Spinal cord (tissue), 10 donors: ENCODE data around the gene CTU1. TPM values are rescaled to one million over a fixed set of nuclear protein-coding genes. Genes with fewer than 3 reads are reported as not detected.

Source experiments
- DNase-seq, 6 donors: peaks; one replicate each; pipeline versions ENCODE4 v3.0.0 to v3.0.0-alpha.2; 2013 to 2015; ENCODE audit warnings: low spot score in 6 of 6, low read depth in 4 of 6
- H3K27ac ChIP-seq: one replicate; pipeline ENCODE4 v1.5.1; 2013; ENCODE audit warnings: low read depth, low read length, control low read depth
- H3K27me3 ChIP-seq: one replicate; pipeline ENCODE4 v1.6.1; 2013; ENCODE audit warnings: low read length; ENCODE audit not compliant: control insufficient read depth, insufficient read depth
- H3K36me3 ChIP-seq: one replicate; pipeline ENCODE4 v1.6.1; 2013; ENCODE audit warnings: low read length; ENCODE audit not compliant: control insufficient read depth, insufficient read depth
- H3K4me1 ChIP-seq: one replicate; pipeline ENCODE4 v1.6.1; 2013; ENCODE audit warnings: low read length; ENCODE audit not compliant: control insufficient read depth, insufficient read depth
- H3K4me3 ChIP-seq: one replicate; pipeline ENCODE4 v1.5.1; 2013; ENCODE audit warnings: low read depth, low read length, control low read depth
- H3K9me3 ChIP-seq: one replicate; pipeline ENCODE4 v1.6.1; 2013; ENCODE audit warnings: low read length; ENCODE audit not compliant: control insufficient read depth, insufficient read depth
- WGBS: methylation state at CpG from one replicate; pipeline ENCODE4 v1.1.5; 2013; ENCODE audit warnings: missing lambda C conversion rate; ENCODE audit not compliant: insufficient coverage; 5-methylcytosine and 5-hydroxymethylcytosine counted together
- polyA plus RNA-seq, 2 donors: library from polyadenylated mRNA; unstranded; fragments of 120-200 nt; gene quantifications; one replicate each; pipeline ENCODE4 v1.2.1, GENCODE V29; 2013; ENCODE audit not compliant: insufficient read length in 2 of 2
- total RNA-seq, 2 donors: library from RNA; depleted of rRNA in 1 of 2; stranded (reverse); fragments of 120-200 nt in 1 of 2; fragments of >200 nt in 1 of 2; gene quantifications; one replicate each; pipeline versions ENCODE4 v1.2.3 to v1.2.4, GENCODE V29; 2013 to 2014
- donor health status: healthy.

CTU1 gene
- total and polyA plus RNA-seq, 4 donors: 1.8 to 6.4 (median 5.0) TPM

GRCh38 chr19:51091126-51091525 is 17.1 kb downstream of the CTU1 start:
- peaks cover 10% of the 10 kb centered on the region for H3K36me3 ChIP-seq
- H3K9me3 ChIP-seq: no peaks in the 10 kb centered on the region
- H3K27me3 ChIP-seq: no peaks in the 10 kb centered on the region
- H3K4me3 ChIP-seq: no peak overlapping the region
- H3K27ac ChIP-seq: no peak overlapping the region
- H3K4me1 ChIP-seq: peaks cover 14% of the 10 kb centered on the region
- 68% methylated on average over 7 of the region's 10 CpGs for WGBS
- DNase-seq: no peak

DNA sequence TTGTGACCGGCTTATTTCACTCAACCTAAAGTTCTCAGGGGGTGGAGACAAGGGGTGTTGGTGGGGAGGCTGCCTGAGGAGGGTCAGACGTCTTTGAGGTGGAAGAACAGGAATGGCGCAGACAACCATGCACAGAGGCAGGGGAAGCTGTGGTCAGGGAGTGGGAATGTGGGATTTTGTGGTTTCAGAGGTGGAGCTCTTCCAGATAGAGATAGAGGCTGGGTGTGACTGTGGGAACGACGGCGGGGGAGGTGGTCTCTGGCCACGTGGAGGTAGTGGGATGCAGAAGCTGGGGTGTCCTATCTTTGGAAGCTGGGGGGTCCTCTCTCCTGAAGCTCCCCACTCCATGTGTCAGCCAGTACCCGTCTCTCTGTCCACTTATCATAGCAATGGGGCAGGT is 17.7 kb downstream of the CTU1 start:
- H3K27ac ChIP-seq: no peak overlapping the region
- WGBS: 89% methylated on average over 4 of the region's 8 CpGs
- H3K36me3 ChIP-seq: peaks cover 11% of the 10 kb centered on the region
- peaks cover 14% of the 10 kb centered on the region for H3K4me1 ChIP-seq
- DNase-seq: no peak
- no peak overlapping the region for H3K4me3 ChIP-seq
- H3K9me3 ChIP-seq: no peaks in the 10 kb centered on the region
- H3K27me3 ChIP-seq: no peaks in the 10 kb centered on the region

GRCh38 chr19:51089786-51090185 is 18.4 kb downstream of the CTU1 start:
- Histone ChIP-seq H3K36me3 (peaks cover 11% of the 10 kb centered on the region), H3K4me3 (no peak overlapping the region), H3K4me1 (peaks cover 11% of the 10 kb centered on the region), H3K27ac (no peak overlapping the region), H3K9me3 (no peaks in the 10 kb centered on the region), H3K27me3 (no peaks in the 10 kb centered on the region)
- DNase-seq: no peak
- WGBS: 93% methylated on average over 16 of the region's 17 CpGs

DNA sequence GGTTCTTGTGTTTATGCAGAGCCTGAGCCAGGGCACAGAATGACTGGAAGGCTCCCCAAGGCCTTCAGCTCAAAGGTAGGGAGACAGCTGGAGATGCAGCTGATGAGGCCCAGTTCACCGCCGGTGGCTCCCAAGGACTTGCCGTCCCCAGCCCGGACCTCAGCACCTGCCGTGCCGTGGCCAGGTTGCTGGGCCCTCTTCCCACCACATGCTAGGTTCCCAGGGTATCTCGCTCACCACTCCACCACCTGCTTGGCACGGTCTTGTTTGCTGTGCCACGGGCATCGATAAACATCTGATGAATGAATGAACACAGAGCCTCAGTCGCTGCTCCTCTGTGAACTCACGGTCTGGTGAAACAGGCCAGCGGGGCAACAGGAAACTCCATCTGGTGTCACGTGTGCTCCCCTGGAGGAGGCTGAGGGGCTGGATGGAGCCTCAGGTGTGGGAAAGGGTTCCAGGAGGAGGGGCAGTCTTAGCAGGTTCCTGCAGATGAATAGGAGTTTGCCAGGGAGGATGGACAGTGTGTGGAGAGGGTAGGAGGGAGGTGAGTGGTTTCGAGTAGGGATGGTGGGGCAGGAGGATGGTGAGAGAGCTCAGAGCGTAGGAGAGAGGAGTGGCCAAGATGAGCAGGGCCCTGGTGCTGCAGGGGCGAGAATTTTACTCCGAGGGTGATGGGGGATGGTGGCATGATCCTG is 21.9 kb downstream of the CTU1 start:
- DNase-seq: no peak
- Histone ChIP-seq H3K27ac (no peak overlapping the region), H3K27me3 (no peaks in the 10 kb centered on the region), H3K4me3 (no peak overlapping the region), H3K9me3 (no peaks in the 10 kb centered on the region), H3K4me1 (no peaks in the 10 kb centered on the region), H3K36me3 (peaks cover 5% of the 10 kb centered on the region)
- 87% methylated on average over 18 of the region's 18 CpGs for WGBS

GRCh38 chr19:51084505-51084904 is 23.7 kb downstream of the CTU1 start:
- Histone ChIP-seq H3K27me3 (no peaks in the 10 kb centered on the region), H3K4me1 (no peaks in the 10 kb centered on the region), H3K36me3 (peaks cover 6% of the 10 kb centered on the region), H3K4me3 (no peak overlapping the region), H3K27ac (no peak overlapping the region), H3K9me3 (no peaks in the 10 kb centered on the region)
- WGBS: 83% methylated on average over 6 of the region's 7 CpGs
- no peak for DNase-seq

DNA sequence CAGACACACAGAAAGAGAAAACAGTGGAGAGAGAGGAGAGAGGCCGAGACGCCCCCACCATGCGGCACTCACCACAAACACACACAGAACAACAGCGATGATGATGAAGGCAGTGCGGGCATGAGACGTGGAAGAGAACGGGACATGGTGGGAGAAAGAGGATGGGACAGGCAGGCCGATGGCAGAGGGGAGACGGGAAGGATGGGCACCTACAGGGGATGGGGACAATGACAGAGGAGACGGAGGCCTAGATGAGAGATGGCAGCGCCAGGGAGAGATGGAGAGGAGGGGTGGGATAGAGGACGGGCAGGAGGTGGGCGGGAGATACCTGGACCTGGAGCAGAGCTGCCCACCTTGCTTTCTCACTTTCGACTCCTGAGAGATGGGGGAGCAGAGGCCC is 24.4 kb downstream of the CTU1 start:
- Histone ChIP-seq H3K4me3 (no peak overlapping the region), H3K9me3 (no peaks in the 10 kb centered on the region), H3K27me3 (no peaks in the 10 kb centered on the region), H3K4me1 (no peaks in the 10 kb centered on the region), H3K27ac (no peak overlapping the region), H3K36me3 (peaks cover 7% of the 10 kb centered on the region)
- 65% methylated on average over 9 of the region's 14 CpGs for WGBS
- DNase-seq: no peak

- 41% methylated on average over 4 of the region's 4 CpGs for WGBS
- no peak for DNase-seq
- Histone ChIP-seq H3K27me3 (no peaks in the 10 kb centered on the region), H3K36me3 (peaks cover 7% of the 10 kb centered on the region), H3K27ac (no peak overlapping the region), H3K9me3 (no peaks in the 10 kb centered on the region), H3K4me3 (no peak overlapping the region), H3K4me1 (no peaks in the 10 kb centered on the region)
Observed at GRCh38 chr19:51083181-51083580, 25.0 kb downstream of the CTU1 start.

GRCh38 chr19:51082611-51083010 is 25.6 kb downstream of the CTU1 start, which contains the start of gene KLK14:
Gene KLK14, minus strand, starts transcription at chr19:51082887. Its CDS starts 273 bp downstream, at chr19:51082614.
- WGBS: 23% methylated on average over 7 of the region's 7 CpGs
- Histone ChIP-seq H3K27me3 (no peaks in the 10 kb centered on the region), H3K4me1 (no peaks in the 10 kb centered on the region), H3K9me3 (no peaks in the 10 kb centered on the region), H3K4me3 (no peak within 1 kb of the TSS), H3K27ac (no peak within 1 kb of the TSS), H3K36me3 (peaks cover 7% of the 10 kb centered on the region)
- DNase-seq: no peak

DNA sequence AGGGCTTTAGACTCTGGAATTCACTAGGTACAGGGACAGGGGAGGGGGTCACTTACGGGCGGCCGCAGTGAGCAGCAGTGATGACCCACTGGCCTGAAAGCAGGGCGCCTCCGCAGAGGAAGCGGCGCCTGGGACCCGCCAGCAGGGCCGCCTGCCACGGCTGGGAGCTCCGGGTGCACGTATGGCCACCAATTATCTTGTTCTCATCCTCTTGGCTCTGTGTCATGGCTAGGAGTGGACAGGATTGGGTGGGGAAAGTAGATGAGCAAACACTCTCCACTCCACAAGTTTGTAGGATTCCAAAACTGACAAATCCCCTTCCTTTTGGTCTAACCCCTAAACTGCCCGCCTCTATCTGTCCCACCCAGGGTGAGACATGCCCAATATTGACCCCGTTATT is 26.7 kb downstream of the CTU1 start:
- 89% methylated on average over 7 of the region's 14 CpGs for WGBS
- Histone ChIP-seq H3K36me3 (peaks cover 7% of the 10 kb centered on the region), H3K4me1 (no peaks in the 10 kb centered on the region), H3K27ac (no peak overlapping the region), H3K4me3 (no peak overlapping the region), H3K9me3 (no peaks in the 10 kb centered on the region), H3K27me3 (no peaks in the 10 kb centered on the region)
- no peak for DNase-seq

- H3K4me3 ChIP-seq: no peak overlapping the region
- peaks cover 3% of the 10 kb centered on the region for H3K36me3 ChIP-seq
- no peaks in the 10 kb centered on the region for H3K9me3 ChIP-seq
- 78% methylated on average over 27 of the region's 27 CpGs for WGBS
- H3K27me3 ChIP-seq: no peaks in the 10 kb centered on the region
- DNase-seq: no peak
- no peaks in the 10 kb centered on the region for H3K4me1 ChIP-seq
- no peak overlapping the region for H3K27ac ChIP-seq
Observed at GRCh38 chr19:51079481-51080110, 28.6 kb downstream of the CTU1 start.
